Activated CD4-positive, CD25-positive, alpha-beta regulatory T cell treated with anti-CD3 and anti-CD28 coated beads, Interleukin-2, amount 50 U/mL, for 72 hours (primary cell): ENCODE results near the gene SLC16A13.

Experiments
- DNase-seq: peaks from one replicate; pipeline ENCODE4 v3.0.0; 2021

The SLC16A13 gene

GRCh38 chr17:7014261-7014994, 21.4 kb upstream of the SLC16A13 start:
- DNase-seq: peak; percentile 96

DNA sequence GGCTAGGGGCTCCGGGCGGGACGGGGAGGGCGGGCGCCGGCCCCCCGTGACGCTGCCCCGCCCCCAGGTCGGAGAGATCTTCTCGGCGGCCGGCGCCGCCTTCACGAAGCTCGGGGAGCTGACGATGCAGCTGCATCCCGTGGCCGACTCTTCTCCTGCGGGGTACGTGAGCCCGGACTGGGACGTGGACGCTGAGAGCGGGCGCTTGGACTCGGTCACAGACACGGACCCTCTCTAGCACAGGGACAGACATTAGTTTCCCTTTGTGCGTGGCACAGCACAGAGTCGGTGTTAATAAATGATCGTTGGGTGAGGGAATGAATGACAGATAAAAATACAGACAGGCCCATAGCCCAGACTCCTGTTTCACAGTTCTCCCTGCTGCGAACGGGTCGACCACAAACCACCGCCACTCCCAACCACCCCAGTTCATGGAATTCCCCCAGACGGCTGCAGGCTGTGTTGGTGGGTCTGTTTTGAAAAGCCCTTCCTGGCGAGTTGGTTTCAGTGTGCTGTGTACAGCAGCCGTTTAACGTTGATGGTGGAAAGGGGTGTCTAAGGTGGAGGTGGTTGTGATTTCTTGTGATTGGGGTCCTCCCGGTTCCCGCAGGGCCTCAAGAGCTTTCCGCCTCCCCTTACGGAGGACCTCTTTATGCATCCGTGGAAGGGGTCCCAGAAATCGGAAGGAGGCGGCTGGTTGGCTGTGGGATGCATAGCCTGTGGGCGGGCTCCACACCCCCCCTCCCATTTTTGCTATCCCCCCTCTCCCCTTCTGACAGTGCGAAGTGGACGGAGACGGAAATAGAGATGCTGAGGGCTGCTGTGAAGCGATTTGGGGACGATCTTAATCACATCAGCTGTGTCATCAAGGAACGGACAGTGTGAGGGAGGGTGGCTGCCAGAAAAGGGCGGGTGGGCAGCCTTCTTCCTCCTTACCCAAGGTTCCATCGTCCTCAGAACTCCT, 20.5 kb upstream of the SLC16A13 start:
- DNase-seq: peak; percentile 73

- DNase-seq: no peak
Observed at GRCh38 chr17:7016418-7016817, 19.4 kb upstream of the SLC16A13 start.

GRCh38 chr17:7016886-7017826, 18.7 kb upstream of the SLC16A13 start:
- DNase-seq: no peak

DNA sequence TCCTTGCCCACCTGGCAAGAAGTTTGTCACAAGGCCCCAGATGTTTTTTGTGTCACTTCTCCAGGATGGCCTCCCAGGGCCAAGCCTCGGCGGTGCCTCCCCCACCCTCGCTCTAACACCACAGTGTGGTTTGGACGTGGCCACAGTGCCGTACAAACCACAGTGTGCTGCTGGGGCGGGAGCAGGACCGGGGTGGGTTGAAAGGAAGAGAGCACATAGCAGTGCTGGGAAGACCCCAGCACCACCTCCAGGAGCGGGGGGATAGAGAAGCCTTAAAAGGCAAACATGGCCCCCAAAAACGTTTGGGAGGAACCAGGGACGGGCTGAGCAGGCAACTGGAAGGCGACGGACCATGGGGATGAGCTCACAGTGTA, 18.0 kb upstream of the SLC16A13 start:
- no peak for DNase-seq

DNA sequence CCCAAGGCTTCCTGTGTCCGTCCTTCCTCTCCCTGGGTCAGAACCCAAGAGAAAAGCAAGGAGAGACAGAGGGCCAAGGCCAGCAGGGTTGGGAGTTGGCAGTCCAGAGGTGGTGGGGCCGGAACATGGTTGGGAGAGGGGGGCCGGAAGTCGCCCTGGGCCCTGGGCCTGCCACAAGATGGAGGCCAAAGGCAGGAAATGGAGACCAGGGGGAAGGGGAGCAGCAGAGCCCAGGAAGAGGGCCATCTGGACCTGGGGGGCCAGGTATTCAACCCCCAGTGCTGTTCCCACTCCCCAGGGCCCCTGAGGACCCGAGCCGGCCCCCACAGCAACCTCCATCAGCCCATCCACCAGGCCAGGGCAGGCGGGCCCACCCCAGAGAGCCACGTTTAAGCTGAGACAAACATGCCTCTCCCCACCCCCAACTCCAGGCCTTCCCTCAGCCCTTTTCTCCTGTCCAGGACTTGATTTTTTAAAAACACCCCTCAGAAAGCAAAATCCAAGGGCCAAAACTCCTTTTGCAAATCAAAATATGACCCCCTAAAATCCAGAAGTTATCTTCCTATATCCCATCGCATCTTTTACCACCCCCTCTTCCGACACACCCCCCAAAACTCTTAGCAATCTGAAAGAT, 17.4 kb upstream of the SLC16A13 start:
- DNase-seq: no peak

DNA sequence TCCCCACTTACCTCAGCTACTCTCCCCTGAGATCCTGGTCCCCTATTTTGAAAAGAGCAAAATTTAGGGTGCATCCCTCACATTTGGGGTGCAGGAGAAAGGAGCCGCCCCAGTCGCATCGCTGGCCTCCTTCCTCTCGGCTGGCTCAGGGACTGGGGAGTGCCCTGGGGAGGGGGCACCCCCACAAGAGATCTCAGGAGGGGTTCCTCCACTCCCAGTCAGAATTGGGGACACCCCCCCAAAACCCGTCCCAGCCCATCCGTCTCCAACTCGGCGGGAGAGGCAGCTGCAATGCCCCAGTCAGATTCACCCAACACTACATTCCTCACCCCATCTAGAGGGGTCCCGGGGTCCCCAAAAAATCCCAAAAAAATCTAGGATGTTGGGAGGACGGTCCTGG, 16.4 kb upstream of the SLC16A13 start:
- DNase-seq: no peak

DNA sequence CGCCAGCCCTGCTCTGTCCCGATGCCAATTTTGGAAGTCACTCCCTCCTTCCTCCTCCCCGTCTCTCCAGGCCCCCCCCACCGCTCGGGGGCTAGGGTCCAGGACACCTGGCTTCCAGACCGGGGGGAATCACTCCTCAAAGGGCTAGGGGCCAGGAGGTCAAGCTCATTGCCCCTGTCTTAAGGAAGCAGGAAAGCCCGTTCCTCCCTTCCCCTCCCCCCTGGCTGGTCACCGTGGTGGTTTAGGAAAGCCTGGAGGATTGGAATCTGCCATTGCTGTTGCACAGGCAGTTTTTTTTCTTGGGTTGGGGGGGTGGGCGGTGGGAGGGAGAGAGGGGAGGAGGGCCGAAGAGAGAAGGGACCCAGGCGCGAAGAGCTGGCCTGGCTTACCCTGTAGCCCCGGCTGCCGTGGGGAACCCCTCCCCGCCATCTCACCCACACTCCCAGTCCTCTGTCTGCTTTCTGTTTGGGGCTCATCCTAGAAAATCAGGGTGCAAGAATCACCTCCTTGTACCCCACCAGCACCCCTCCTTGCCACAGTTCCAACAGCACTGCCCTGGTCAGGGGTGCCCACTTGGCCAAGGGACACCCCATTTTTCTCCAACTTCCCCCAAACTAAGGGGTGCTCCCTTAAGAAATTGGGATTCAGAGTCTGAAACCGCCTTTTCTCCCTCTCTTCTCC, 15.8 kb upstream of the SLC16A13 start:
- no peak for DNase-seq

DNA sequence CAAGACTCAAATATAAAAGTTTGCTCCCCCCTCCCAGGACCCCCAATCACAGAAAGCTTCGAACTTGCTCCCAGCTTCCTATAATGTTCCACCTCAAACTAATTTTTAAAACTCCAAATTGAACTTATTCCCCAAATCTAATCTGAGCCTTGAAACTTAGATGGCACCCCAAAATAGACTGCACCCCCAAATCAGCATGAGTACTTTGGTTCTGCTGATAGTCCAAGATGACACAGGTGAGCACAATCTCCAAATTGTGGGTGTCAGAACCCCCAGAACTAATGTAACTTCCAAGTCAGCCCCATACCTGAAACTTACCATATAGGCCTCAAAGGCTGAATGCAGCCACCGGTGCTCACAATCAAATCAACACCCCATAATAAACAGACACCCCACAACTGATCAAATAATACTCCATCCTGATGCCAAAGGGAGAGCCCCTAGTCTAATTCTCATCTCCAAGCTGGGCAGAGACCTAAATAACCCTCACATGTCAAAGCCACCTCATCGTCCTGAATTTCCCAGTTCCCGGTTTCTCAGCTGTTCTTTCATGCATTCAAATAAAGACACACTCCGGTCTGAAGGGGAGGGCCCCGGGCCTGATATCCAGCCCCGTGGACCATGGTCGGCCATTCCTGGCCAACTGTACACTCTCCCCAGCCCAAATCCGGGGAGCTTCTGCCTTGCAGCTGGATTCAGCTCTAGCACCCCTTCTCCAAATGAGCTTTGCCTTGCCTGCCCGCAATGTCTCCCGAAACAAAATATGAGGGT, 14.7 kb upstream of the SLC16A13 start:
- DNase-seq: no peak

GRCh38 chr17:7021993-7022778, 13.6 kb upstream of the SLC16A13 start:
- peak; percentile 88 for DNase-seq

GRCh38 chr17:7022781-7023571, 12.8 kb upstream of the SLC16A13 start, which contains the start of gene BCL6B:
BCL6B (plus strand) TSS chr17:7023050; CDS start chr17:7023672, 622 bp downstream.
- no peak for DNase-seq

DNA sequence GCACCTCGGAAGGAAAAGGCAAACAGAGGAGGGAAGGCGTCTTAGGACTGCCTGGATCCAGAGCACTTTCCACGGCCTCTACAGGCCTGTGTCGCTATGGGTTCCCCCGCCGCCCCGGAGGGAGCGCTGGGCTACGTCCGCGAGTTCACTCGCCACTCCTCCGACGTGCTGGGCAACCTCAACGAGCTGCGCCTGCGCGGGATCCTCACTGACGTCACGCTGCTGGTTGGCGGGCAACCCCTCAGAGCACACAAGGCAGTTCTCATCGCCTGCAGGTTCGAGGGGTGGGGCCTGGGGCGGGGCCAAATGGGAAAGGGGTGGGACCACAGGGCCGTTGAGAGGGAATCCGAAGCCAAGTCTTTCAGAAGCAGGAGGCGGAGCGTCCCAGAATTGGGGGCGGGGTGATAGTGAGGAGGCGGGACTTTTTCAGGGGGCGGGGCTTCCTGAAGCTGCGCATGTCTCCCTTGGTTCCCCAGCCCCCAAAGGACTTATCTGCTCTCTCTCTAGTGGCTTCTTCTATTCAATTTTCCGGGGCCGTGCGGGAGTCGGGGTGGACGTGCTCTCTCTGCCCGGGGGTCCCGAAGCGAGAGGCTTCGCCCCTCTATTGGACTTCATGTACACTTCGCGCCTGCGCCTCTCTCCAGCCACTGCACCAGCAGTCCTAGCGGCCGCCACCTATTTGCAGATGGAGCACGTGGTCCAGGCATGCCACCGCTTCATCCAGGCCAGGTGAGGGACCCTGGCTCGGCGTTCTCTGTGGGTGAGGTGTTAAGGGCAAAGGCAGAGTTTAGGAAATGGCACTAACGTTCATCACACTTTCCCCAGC, 12.0 kb upstream of the SLC16A13 start:
- DNase-seq: peak; percentile 94

DNA sequence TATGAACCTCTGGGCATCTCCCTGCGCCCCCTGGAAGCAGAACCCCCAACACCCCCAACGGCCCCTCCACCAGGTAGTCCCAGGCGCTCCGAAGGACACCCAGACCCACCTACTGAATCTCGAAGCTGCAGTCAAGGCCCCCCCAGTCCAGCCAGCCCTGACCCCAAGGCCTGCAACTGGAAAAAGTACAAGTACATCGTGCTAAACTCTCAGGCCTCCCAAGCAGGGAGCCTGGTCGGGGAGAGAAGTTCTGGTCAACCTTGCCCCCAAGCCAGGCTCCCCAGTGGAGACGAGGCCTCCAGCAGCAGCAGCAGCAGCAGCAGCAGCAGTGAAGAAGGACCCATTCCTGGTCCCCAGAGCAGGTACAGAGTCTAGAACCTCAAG, 11.4 kb upstream of the SLC16A13 start:
- no peak for DNase-seq

DNA sequence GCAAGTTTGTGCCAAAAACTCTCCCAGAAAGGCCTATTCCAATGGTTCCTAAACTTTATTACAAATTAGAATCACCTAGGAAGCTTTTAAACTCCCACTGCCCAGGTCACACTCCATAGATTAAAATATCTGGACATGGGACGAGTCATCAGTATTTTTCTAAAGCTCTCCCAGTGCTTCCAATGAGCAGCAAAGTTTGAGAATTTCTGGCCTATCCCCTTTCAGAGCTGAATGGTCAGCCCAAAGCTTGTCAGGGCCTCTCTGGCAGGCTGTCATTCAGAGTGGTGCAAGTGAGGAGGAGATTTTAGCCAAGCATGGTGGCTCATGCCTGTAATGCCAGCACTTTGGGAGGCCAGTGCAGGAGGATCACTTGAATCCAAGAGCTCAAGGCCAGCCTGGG, 10.6 kb upstream of the SLC16A13 start:
- DNase-seq: no peak

GRCh38 chr17:7026471-7027115, 9.2 kb upstream of the SLC16A13 start:
- DNase-seq: no peak

DNA sequence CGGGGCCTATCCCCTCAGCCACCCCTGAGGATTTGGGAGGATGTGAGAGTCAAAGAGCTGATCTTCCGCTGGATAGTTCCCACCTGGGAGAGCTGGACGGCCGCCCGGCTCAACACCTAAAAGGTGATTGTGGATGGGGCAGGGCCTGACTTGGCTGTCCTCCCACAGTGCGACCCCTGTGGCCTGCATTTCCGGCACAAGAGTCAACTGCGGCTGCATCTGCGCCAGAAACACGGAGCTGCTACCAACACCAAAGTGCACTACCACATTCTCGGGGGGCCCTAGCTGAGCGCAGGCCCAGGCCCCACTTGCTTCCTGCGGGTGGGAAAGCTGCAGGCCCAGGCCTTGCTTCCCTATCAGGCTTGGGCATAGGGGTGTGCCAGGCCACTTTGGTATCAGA, 8.5 kb upstream of the SLC16A13 start:
- DNase-seq: no peak

- no peak for DNase-seq
Observed at GRCh38 chr17:7029096-7029495, 6.7 kb upstream of the SLC16A13 start.

- peak; percentile 47 for DNase-seq
Observed at GRCh38 chr17:7029659-7030058, 6.2 kb upstream of the SLC16A13 start.
